Panc1 (cell line): ENCODE results near the gene KPNA4. TPM values are rescaled to one million over a fixed set of nuclear protein-coding genes. Genes with fewer than 3 reads are reported as not detected.
"Not testable (repeated sequence)": the region's sequence is repeated elsewhere in the genome, so short reads cannot be mapped to it uniquely, and the experiment has no call there.

Experiments
- ATAC-seq: fragments of 200-7000 bp; cut with Tn5 transposase; 2 replicates; pipeline ENCODE4 v1.9.1; 2020; ENCODE audit warnings: mild to moderate bottlenecking, moderate library complexity
- BruUV-seq: library from RNA; stranded (reverse); fragments of 400-500 nt; replicated peaks from 2 replicates; lab custom pipeline; 2021; lab: Mats Ljungman, UMichigan
- CTCF ChIA-PET: fragments of 300-600 bp; sonication (Branson Sonifier 250); formaldehyde crosslinking; loops from one replicate; lab custom pipeline; 2022; ENCODE audit warnings: antibody characterized with exemption; lab: Charles Lee
- POLR2A ChIA-PET: fragments of 300-600 bp; sonication (Branson Sonifier 250); formaldehyde crosslinking; loops from one replicate; lab custom pipeline; 2022; ENCODE audit warnings: antibody characterized with exemption; lab: Charles Lee
- DNase-seq: peaks from one replicate; pipeline ENCODE4 v3.0.0-alpha.2; 2010; ENCODE audit warnings: low read depth, low spot score
- H3K27ac ChIP-seq: 2 replicates; pipeline ENCODE4 v1.5.1; 2011; ENCODE audit warnings: mild to moderate bottlenecking, low read length, inconsistent platforms
- H3K27me3 ChIP-seq: fragments of 200-500 bp; sonication (Bioruptor generic); 2 replicates; pipeline ENCODE4 v1.6.0; 2014; ENCODE audit warnings: low read length, inconsistent platforms; ENCODE audit not compliant: control insufficient read depth, insufficient read depth
- H3K36me3 ChIP-seq: fragments of 200-500 bp; sonication (Bioruptor generic); 2 replicates; pipeline ENCODE4 v1.5.1; 2014; ENCODE audit warnings: inconsistent platforms, mild to moderate bottlenecking, low read length, moderate library complexity; ENCODE audit not compliant: control insufficient read depth, insufficient read depth
- H3K4me1 ChIP-seq: 2 replicates; pipeline ENCODE4 v1.5.1; 2011; ENCODE audit warnings: inconsistent platforms, mild to moderate bottlenecking, low read length, moderate library complexity; ENCODE audit not compliant: control insufficient read depth, insufficient read depth
- H3K4me3 ChIP-seq, 2 experiments: 2 replicates each; pipeline ENCODE4 v1.5.1; 2011 to 2012; ENCODE audit warnings: low read depth in 2 of 2, low read length in 2 of 2, mild to moderate bottlenecking in 2 of 2, inconsistent platforms in 1 of 2, moderate library complexity in 1 of 2
- H3K9me3 ChIP-seq: fragments of 200-500 bp; sonication (Bioruptor generic); 2 replicates; pipeline ENCODE4 v1.5.1; 2014; ENCODE audit warnings: low read depth, mild to moderate bottlenecking, inconsistent platforms, low read length, moderate library complexity; ENCODE audit not compliant: control insufficient read depth, insufficient read depth
- POLR2AphosphoS5 ChIP-seq: IDR thresholded peaks from 2 replicates; pipeline ENCODE4 v1.6.1; 2012; ENCODE audit warnings: mild to moderate bottlenecking, low read depth, low read length, moderate library complexity
- SIN3A ChIP-seq: IDR thresholded peaks from 2 replicates; pipeline ENCODE4 v1.6.1; 2012; ENCODE audit warnings: low read depth, mild to moderate bottlenecking, low read length, moderate library complexity, borderline replicate concordance; ENCODE audit not compliant: insufficient read depth
- TCF7L2 ChIP-seq: IDR thresholded peaks from 2 replicates; pipeline ENCODE4 v1.6.1; 2011; ENCODE audit warnings: mild to moderate bottlenecking, low read depth, low read length, inconsistent platforms
- in situ Hi-C: cut with HindIII; loops from 2 replicates; pipeline ENCODE4 v1.10.0; 2016; ENCODE audit warnings: low sequenced_read_pairs, low pct_unique_long_range_greater_than_20kb
- intact Hi-C: fragments of 100-400 bp; cut with micrococcal nuclease; formaldehyde crosslinking; loops from one replicate; pipeline ENCODE4 v1.10.0; 2022; ENCODE audit not compliant: unreplicated experiment
- total RNA-seq: library from RNA; stranded (reverse); gene quantifications from one replicate; pipeline ENCODE4 v1.2.1, GENCODE V29; 2021; ENCODE audit not compliant: unreplicated experiment
- TF ChIP-seq, protein P1 (sequence below): fragments of 450-650 bp; IDR thresholded peaks from 2 replicates; pipeline ENCODE4 v1.5.1; 2017; ENCODE audit warnings: mild to moderate bottlenecking
- TF ChIP-seq, protein P2 (sequence below), 2 experiments: IDR thresholded peaks; 2 replicates each; pipeline ENCODE4 v1.6.1; 2011 to 2012; ENCODE audit warnings: low read depth in 2 of 2, control low read depth in 1 of 2, low read length in 1 of 2, mild to moderate bottlenecking in 1 of 2, moderate library complexity in 1 of 2; ENCODE audit not compliant: insufficient read depth in 1 of 2

KPNA4 gene
- total RNA-seq, 1 experiment from 2014 or later, result 84.4 TPM

GRCh38 chr3:160531311-160531710, 34.1 kb downstream of the KPNA4 start:
- no peaks in the 10 kb centered on the region for H3K27me3 ChIP-seq
- DNase-seq, result no peak
- no peak for TF ChIP-seq POLR2AphosphoS5
- no peak for TF ChIP-seq SIN3A
- TF ChIP-seq, protein P1, sequence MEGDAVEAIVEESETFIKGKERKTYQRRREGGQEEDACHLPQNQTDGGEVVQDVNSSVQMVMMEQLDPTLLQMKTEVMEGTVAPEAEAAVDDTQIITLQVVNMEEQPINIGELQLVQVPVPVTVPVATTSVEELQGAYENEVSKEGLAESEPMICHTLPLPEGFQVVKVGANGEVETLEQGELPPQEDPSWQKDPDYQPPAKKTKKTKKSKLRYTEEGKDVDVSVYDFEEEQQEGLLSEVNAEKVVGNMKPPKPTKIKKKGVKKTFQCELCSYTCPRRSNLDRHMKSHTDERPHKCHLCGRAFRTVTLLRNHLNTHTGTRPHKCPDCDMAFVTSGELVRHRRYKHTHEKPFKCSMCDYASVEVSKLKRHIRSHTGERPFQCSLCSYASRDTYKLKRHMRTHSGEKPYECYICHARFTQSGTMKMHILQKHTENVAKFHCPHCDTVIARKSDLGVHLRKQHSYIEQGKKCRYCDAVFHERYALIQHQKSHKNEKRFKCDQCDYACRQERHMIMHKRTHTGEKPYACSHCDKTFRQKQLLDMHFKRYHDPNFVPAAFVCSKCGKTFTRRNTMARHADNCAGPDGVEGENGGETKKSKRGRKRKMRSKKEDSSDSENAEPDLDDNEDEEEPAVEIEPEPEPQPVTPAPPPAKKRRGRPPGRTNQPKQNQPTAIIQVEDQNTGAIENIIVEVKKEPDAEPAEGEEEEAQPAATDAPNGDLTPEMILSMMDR, result no peak
- TF ChIP-seq, protein P2, sequence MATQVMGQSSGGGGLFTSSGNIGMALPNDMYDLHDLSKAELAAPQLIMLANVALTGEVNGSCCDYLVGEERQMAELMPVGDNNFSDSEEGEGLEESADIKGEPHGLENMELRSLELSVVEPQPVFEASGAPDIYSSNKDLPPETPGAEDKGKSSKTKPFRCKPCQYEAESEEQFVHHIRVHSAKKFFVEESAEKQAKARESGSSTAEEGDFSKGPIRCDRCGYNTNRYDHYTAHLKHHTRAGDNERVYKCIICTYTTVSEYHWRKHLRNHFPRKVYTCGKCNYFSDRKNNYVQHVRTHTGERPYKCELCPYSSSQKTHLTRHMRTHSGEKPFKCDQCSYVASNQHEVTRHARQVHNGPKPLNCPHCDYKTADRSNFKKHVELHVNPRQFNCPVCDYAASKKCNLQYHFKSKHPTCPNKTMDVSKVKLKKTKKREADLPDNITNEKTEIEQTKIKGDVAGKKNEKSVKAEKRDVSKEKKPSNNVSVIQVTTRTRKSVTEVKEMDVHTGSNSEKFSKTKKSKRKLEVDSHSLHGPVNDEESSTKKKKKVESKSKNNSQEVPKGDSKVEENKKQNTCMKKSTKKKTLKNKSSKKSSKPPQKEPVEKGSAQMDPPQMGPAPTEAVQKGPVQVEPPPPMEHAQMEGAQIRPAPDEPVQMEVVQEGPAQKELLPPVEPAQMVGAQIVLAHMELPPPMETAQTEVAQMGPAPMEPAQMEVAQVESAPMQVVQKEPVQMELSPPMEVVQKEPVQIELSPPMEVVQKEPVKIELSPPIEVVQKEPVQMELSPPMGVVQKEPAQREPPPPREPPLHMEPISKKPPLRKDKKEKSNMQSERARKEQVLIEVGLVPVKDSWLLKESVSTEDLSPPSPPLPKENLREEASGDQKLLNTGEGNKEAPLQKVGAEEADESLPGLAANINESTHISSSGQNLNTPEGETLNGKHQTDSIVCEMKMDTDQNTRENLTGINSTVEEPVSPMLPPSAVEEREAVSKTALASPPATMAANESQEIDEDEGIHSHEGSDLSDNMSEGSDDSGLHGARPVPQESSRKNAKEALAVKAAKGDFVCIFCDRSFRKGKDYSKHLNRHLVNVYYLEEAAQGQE (IDR thresholded peaks at IDR 0.05; ENCODE audit: insufficient read depth in 1 of 2, low read depth in 2 of 2, low read length in 1 of 2), result no peak
- no peaks in the 10 kb centered on the region for H3K4me1 ChIP-seq
- H3K36me3 ChIP-seq, result peaks cover 49% of the 10 kb centered on the region
- BruUV-seq, result no TSS peak
- in situ Hi-C loops, result no loop called here
- intact Hi-C loops, result no loop called here
- CTCF ChIA-PET, result no interaction called here
- no peak overlapping the region for H3K27ac ChIP-seq
- no peak overlapping the region for H3K4me3 ChIP-seq
- no peaks in the 10 kb centered on the region for H3K9me3 ChIP-seq
- POLR2A ChIA-PET, result no interaction called here
- ATAC-seq, result no peak

DNA sequence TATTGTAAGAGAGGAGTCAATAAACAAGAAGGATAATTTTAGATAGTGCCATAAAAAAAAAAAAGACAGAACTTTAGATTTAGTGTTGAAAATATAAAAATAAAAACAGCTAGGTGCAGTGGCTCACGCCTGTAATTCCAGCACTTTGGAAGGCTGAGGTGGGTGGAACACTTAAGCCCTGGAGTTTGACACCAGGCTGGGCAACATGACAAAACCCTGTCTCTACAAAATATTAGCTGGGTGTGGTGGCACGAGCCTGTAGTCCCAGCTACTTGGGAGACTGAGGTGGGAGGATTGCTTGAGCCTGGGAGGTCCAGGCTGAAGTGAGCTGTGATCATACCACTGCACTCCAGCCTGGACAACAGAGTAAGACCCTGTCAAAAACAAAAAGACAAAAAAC, 49.0 kb downstream of the KPNA4 start:
- intact Hi-C loops, CTCF ChIA-PET, H3K27ac ChIP-seq, in situ Hi-C loops, H3K27me3 ChIP-seq, H3K9me3 ChIP-seq, POLR2A ChIA-PET, H3K4me1 ChIP-seq, BruUV-seq, H3K4me3 ChIP-seq, DNase-seq: not testable (repeated sequence)
- 0 out of 2 replicates have a peak, but pooled peaks have one; percentile 36 for ATAC-seq
- peaks cover 44% of the 10 kb centered on the region for H3K36me3 ChIP-seq

DNA sequence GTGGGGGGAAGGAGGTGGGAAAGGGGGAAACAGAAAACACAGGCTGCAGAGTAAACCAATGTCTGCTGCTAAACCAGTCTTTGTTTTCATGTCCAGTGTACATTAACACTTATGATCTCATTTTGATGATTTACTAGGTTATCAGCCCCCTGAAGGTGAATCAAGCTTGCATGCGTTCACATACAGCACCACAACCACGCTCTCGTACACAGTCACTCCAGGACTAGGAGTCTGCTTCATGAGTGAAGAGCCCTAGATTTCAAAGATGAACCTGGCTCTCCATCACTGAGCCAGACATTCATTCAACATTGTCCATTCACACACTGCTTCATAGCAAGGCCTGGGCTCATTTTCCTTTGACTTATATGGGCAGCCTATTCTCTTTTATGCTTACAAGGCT, 64.0 kb downstream of the KPNA4 start:
- Histone ChIP-seq H3K27me3 (no peaks in the 10 kb centered on the region), H3K9me3 (no peaks in the 10 kb centered on the region), H3K27ac (no peak overlapping the region), H3K36me3 (peaks cover 40% of the 10 kb centered on the region), H3K4me3 (no peak overlapping the region), H3K4me1 (no peaks in the 10 kb centered on the region)
- TSS peak; percentile 20 for BruUV-seq
- in situ Hi-C loops, result no loop called here
- TF ChIP-seq, protein P1, result no peak
- TF ChIP-seq, protein P2 (IDR thresholded peaks at IDR 0.05; ENCODE audit: insufficient read depth in 1 of 2, low read depth in 2 of 2, low read length in 1 of 2), result no peak
- TF ChIP-seq SIN3A (no peak), POLR2AphosphoS5 (no peak), TCF7L2 (no peak)
- ChIA-PET CTCF (no interaction called here), POLR2A (interaction anchor here (0.6 kb wide), 1 partner anchor 12 kb away, joined by 3 read pairs; no protein-coding TSS in a partner anchor)
- DNase-seq, result no peak
- no peak for ATAC-seq
- intact Hi-C loops, result no loop called here
